A549 (cell line): ENCODE data around the gene IRAK3. TPM values are rescaled to one million over a fixed set of nuclear protein-coding genes. Genes with fewer than 3 reads are reported as not detected.

Experiments used
- ATAC-seq, 2 experiments: fragments of 200-7000 bp in 1 of 2; fragments of >200 bp in 1 of 2; cut with Nextera tagmentation in 1 of 2; cut with Tn5 transposase in 1 of 2; 3 replicates each; pipeline versions ENCODE4 v1.8.0 to v1.9.1; 2018 to 2020; ENCODE audit warnings: mild to moderate bottlenecking in 1 of 2, moderate library complexity in 1 of 2
- CTCF ChIA-PET: fragments of 300-600 bp; sonication (Branson Sonifier 250); formaldehyde crosslinking; extraction: SDS; loops from one replicate; lab custom pipeline; 2021; ENCODE audit warnings: antibody characterized with exemption, inconsistent platforms; lab: Yijun Ruan, JAX
- POLR2A ChIA-PET: fragments of 350-600 bp; formaldehyde crosslinking; extraction: SDS; loops from one replicate; lab custom pipeline; 2021; ENCODE audit warnings: antibody characterized with exemption, inconsistent platforms; lab: Yijun Ruan, JAX
- DNase-seq, 2 experiments: peaks; one replicate each; pipeline versions ENCODE4 v3.0.0 to v3.0.0-alpha.2; 2011 to 2016; ENCODE audit warnings: low read depth in 1 of 2, low spot score in 1 of 2
- FAIRE-seq: peaks from 2 replicates; lab custom pipeline; 2011; peaks lifted over from hg19 to GRCh38; lab: Jason Lieb, UNC
- H3K27ac ChIP-seq, 2 experiments: fragments of >200 bp; sonication (Bioruptor Twin); formaldehyde crosslinking; 3 replicates each; pipeline ENCODE4 v1.5.1; 2016 to 2017
- H3K4me1 ChIP-seq: fragments of >200 bp; sonication (Bioruptor Twin); formaldehyde crosslinking; 3 replicates; pipeline ENCODE4 v1.6.1; 2016
- H3K4me2 ChIP-seq: fragments of >200 bp; sonication (Bioruptor Twin); formaldehyde crosslinking; 3 replicates; pipeline ENCODE4 v1.6.1; 2016
- H3K4me3 ChIP-seq: fragments of >200 bp; sonication (Bioruptor Twin); formaldehyde crosslinking; 3 replicates; pipeline ENCODE4 v1.5.1; 2016
- H3K9me3 ChIP-seq: fragments of >200 bp; sonication (Bioruptor Twin); formaldehyde crosslinking; 3 replicates; pipeline ENCODE4 v1.6.1; 2016
- BCL3 ChIP-seq: fragments of >200 bp; sonication (Bioruptor Twin); formaldehyde crosslinking; IDR thresholded peaks from 3 replicates; pipeline ENCODE4 v1.6.1; 2016
- BHLHE40 ChIP-seq: IDR thresholded peaks from 2 replicates; pipeline ENCODE4 v1.6.1; 2012; ENCODE audit warnings: low read depth, low read length, inconsistent platforms
- CBX2 ChIP-seq: fragments of 200-600 bp; sonication (generic); IDR thresholded peaks from 2 replicates; pipeline ENCODE4 v1.6.1; 2016; ENCODE audit warnings: low read depth, mild to moderate bottlenecking, borderline replicate concordance
- CEBPB ChIP-seq, 2 experiments: fragments of >200 bp in 1 of 2; sonication (Bioruptor Twin) in 1 of 2; formaldehyde crosslinking in 1 of 2; IDR thresholded peaks; 2 replicates each; pipeline ENCODE4 v1.6.1; 2012 to 2016
- EHMT2 ChIP-seq: fragments of 200-600 bp; sonication (generic); IDR thresholded peaks from 2 replicates; pipeline ENCODE4 v1.6.1; 2016; ENCODE audit warnings: antibody characterized with exemption, low read depth, mild to moderate bottlenecking, moderate library complexity
- FOSB ChIP-seq: fragments of 250-450 bp; sonication (Bioruptor Pico); IDR thresholded peaks from 2 replicates; pipeline ENCODE4 v1.5.0; 2020; ENCODE audit warnings: mild to moderate bottlenecking, moderate library complexity
- FOSL2 ChIP-seq, 2 experiments: fragments of 450-650 bp in 1 of 2; fragments of >200 bp in 1 of 2; sonication (Bioruptor Twin) in 1 of 2; formaldehyde crosslinking; IDR thresholded peaks; 2 replicates each; pipeline versions ENCODE4 v1.5.0 to v1.6.1; 2016 to 2020; ENCODE audit warnings: mild to moderate bottlenecking in 1 of 2, moderate library complexity in 1 of 2
- FOXS1 ChIP-seq: fragments of 250-450 bp; sonication (Bioruptor Pico); IDR thresholded peaks from 2 replicates; pipeline ENCODE4 v1.5.0; 2020; ENCODE audit warnings: mild to moderate bottlenecking, moderate library complexity
- GATA3 ChIP-seq: IDR thresholded peaks from 2 replicates; pipeline ENCODE4 v1.6.1; 2012; ENCODE audit warnings: borderline replicate concordance
- HES2 ChIP-seq: fragments of >200 bp; sonication (Bioruptor Twin); formaldehyde crosslinking; IDR thresholded peaks from 2 replicates; pipeline ENCODE4 v1.6.1; 2016
- POLR2AphosphoS2 ChIP-seq: conservative IDR thresholded peaks from 2 replicates; pipeline ENCODE4 v1.6.1; 2012; ENCODE audit warnings: low read length, improper control_type of control experiment, inconsistent platforms
- RARB ChIP-seq: fragments of 250-450 bp; sonication (Bioruptor Pico); IDR thresholded peaks from 2 replicates; pipeline ENCODE4 v1.8.0; 2021; ENCODE audit warnings: mild to moderate bottlenecking, moderate library complexity
- RCOR1 ChIP-seq: fragments of 150-350 bp; IDR thresholded peaks from 2 replicates; pipeline ENCODE4 v1.6.1; 2014; ENCODE audit warnings: antibody characterized with exemption, low read length, low read depth
- SMC3 ChIP-seq: fragments of >200 bp; sonication (Bioruptor Twin); formaldehyde crosslinking; IDR thresholded peaks from 3 replicates; pipeline ENCODE4 v1.6.1; 2018; ENCODE audit warnings: inconsistent platforms
- TP53 ChIP-seq: fragments of 250-450 bp; sonication (Bioruptor Pico); IDR thresholded peaks from 2 replicates; pipeline ENCODE4 v1.5.0; 2021; ENCODE audit warnings: mild to moderate bottlenecking, moderate library complexity
- ZC3H11A ChIP-seq: fragments of 450-650 bp; IDR thresholded peaks from 2 replicates; pipeline ENCODE4 v1.6.1; 2014; ENCODE audit warnings: antibody characterized with exemption, mild to moderate bottlenecking
- ZFP36 ChIP-seq: fragments of 450-650 bp; IDR thresholded peaks from 2 replicates; pipeline ENCODE4 v1.6.1; 2014; ENCODE audit warnings: borderline replicate concordance; ENCODE audit not compliant: partially characterized antibody
- ZNF302 ChIP-seq: fragments of 250-450 bp; sonication (Bioruptor Pico); IDR thresholded peaks from 2 replicates; pipeline ENCODE4 v1.9.0; 2021; ENCODE audit warnings: inconsistent platforms, mild to moderate bottlenecking, moderate library complexity
- WGBS: methylation state at CpG from one replicate; pipeline ENCODE4 v1.1.6; 2017; ENCODE audit errors: missing lambda C conversion rate; 5-methylcytosine and 5-hydroxymethylcytosine counted together
- polyA plus RNA-seq, 4 experiments: library from polyadenylated mRNA; depleted of rRNA in 3 of 4; stranded (reverse); fragments of >200 nt; fragmentation: RNase III in 1 of 4; extraction: RNeasy Plus Mini Kit Qiagen cat#74134 plus additional on column Dnase treatment in 1 of 4; gene quantifications; 2 replicates in 3 of 4; 3 replicates in 1 of 4; pipeline ENCODE4 v1.2.3, GENCODE V29; 2011 to 2017
- TF ChIP-seq, protein P1 (sequence below): IDR thresholded peaks from 2 replicates; pipeline ENCODE4 v1.6.1; 2012; ENCODE audit warnings: low read depth, borderline replicate concordance
- TF ChIP-seq, protein P2 (sequence below): fragments of >200 bp; sonication (Bioruptor Twin); formaldehyde crosslinking; IDR thresholded peaks from 3 replicates; pipeline ENCODE4 v1.5.1; 2016

The IRAK3 gene
- polyA plus RNA-seq, 2 of the 4 experiments (the other 2 are of a cell fraction), result 0.06 to 0.25 TPM

GRCh38 chr12:66236969-66237368, 48.0 kb downstream of the IRAK3 start:
- H3K9me3 ChIP-seq, result no peaks in the 10 kb centered on the region
- no peak overlapping the region for H3K27ac ChIP-seq
- CTCF ChIA-PET, result interaction anchor here (2.4 kb wide), 1 partner anchor 68 kb away, joined by 8 read pairs; the partner anchor contains the start of gene TMBIM4
- TF ChIP-seq EHMT2 (no peak), SMC3 (no peak), RCOR1 (no peak), FOSL2 (IDR thresholded peaks at IDR 0.05) (no peak), FOSL2 (CRISPR knock-in tag; IDR thresholded peaks at IDR 0.05) (no peak), FOSB (no peak), GATA3 (no peak), ZNF302 (CRISPR knock-in tag) (no peak), CEBPB (IDR thresholded peaks at IDR 0.05) (no peak), RARB (no peak), BHLHE40 (no peak)
- FAIRE-seq (no peak), ATAC-seq (no peak), DNase-seq (no peak)
- H3K4me2 ChIP-seq, result no peak overlapping the region
- H3K4me1 ChIP-seq, result peaks cover 3% of the 10 kb centered on the region; the same call in 1 of the 3 replicates
- 67% methylated on average over 2 of the region's 2 CpGs for WGBS
- POLR2A ChIA-PET, result no interaction called here
- no peak overlapping the region for H3K4me3 ChIP-seq

- WGBS, result 33% methylated on average over 2 of the region's 2 CpGs
- DNase-seq (no peak), FAIRE-seq (no peak), ATAC-seq (no peak)
- ChIA-PET CTCF (interaction anchor here (2.4 kb wide), 1 partner anchor 68 kb away, joined by 8 read pairs; the partner anchor contains the start of gene TMBIM4), POLR2A (no interaction called here)
- Histone ChIP-seq H3K4me3 (no peak overlapping the region), H3K9me3 (no peaks in the 10 kb centered on the region), H3K4me1 (peaks cover 3% of the 10 kb centered on the region; the same call in 1 of the 3 replicates)
- TF ChIP-seq POLR2AphosphoS2 (no peak), ZC3H11A (no peak), ZFP36 (no peak), FOXS1 (CRISPR knock-in tag) (no peak), CBX2 (no peak), TP53 (CRISPR knock-in tag) (no peak), BCL3 (no peak), HES2 (no peak)
- TF ChIP-seq, protein P1, sequence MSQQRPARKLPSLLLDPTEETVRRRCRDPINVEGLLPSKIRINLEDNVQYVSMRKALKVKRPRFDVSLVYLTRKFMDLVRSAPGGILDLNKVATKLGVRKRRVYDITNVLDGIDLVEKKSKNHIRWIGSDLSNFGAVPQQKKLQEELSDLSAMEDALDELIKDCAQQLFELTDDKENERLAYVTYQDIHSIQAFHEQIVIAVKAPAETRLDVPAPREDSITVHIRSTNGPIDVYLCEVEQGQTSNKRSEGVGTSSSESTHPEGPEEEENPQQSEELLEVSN, result no peak
- TF ChIP-seq, protein P2, sequence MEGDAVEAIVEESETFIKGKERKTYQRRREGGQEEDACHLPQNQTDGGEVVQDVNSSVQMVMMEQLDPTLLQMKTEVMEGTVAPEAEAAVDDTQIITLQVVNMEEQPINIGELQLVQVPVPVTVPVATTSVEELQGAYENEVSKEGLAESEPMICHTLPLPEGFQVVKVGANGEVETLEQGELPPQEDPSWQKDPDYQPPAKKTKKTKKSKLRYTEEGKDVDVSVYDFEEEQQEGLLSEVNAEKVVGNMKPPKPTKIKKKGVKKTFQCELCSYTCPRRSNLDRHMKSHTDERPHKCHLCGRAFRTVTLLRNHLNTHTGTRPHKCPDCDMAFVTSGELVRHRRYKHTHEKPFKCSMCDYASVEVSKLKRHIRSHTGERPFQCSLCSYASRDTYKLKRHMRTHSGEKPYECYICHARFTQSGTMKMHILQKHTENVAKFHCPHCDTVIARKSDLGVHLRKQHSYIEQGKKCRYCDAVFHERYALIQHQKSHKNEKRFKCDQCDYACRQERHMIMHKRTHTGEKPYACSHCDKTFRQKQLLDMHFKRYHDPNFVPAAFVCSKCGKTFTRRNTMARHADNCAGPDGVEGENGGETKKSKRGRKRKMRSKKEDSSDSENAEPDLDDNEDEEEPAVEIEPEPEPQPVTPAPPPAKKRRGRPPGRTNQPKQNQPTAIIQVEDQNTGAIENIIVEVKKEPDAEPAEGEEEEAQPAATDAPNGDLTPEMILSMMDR, result no peak
- TF ChIP-seq, all 56 proteins: peak for 0
- no peak overlapping the region for H3K27ac ChIP-seq
- H3K4me2 ChIP-seq, result no peak overlapping the region
Measured at GRCh38 chr12:66237505-66238175, 48.6 kb downstream of the IRAK3 start.
